IgD-negative memory B cell (primary cell): ENCODE data around the gene SEC24C. TPM values are rescaled to one million over a fixed set of nuclear protein-coding genes. Genes with fewer than 3 reads are reported as not detected.
"Not testable (repeated sequence)": the region's sequence is repeated elsewhere in the genome, so short reads cannot be mapped to it uniquely, and the experiment has no call there.

Experiments
- H3K27ac Mint-ChIP-seq, 3 donors: one replicate each; pipeline ENCODE4 v1.8.0; 2020 to 2022; ENCODE audit warnings: mild to moderate bottlenecking in 3 of 3, mixed read lengths in 3 of 3, moderate library complexity in 1 of 3
- H3K27me3 Mint-ChIP-seq: one replicate; pipeline ENCODE4 v1.8.0; 2021; ENCODE audit warnings: mixed read lengths
- H3K36me3 Mint-ChIP-seq: one replicate; pipeline ENCODE4 v1.8.0; 2020; ENCODE audit warnings: mild to moderate bottlenecking, mixed read lengths
- H3K4me1 Mint-ChIP-seq, 3 donors: one replicate each; pipeline ENCODE4 v1.8.0; 2020 to 2022; ENCODE audit warnings: mixed read lengths in 3 of 3, mild to moderate bottlenecking in 1 of 3
- H3K4me3 Mint-ChIP-seq, 4 donors: one replicate each; pipeline ENCODE4 v1.8.0; 2020 to 2022; ENCODE audit warnings: mild to moderate bottlenecking in 4 of 4, mixed read lengths in 4 of 4, moderate library complexity in 3 of 4
- H3K9me3 Mint-ChIP-seq, 3 donors: one replicate each; pipeline ENCODE4 v1.8.0; 2020 to 2021; ENCODE audit warnings: mixed read lengths in 3 of 3, mild to moderate bottlenecking in 1 of 3
- polyA plus RNA-seq: library from polyadenylated mRNA; unstranded; fragments of 300-500 nt; fragmentation: Illumina TruSeq; gene quantifications from one replicate; pipeline ENCODE4 v1.2.3, GENCODE V29; 2021

The SEC24C gene
- polyA plus RNA-seq, 1 donor from 2014 or later: 31.8 TPM

- not testable (repeated sequence) for H3K27ac Mint-ChIP-seq, H3K27me3 Mint-ChIP-seq, H3K4me3 Mint-ChIP-seq, H3K9me3 Mint-ChIP-seq, H3K36me3 Mint-ChIP-seq
- H3K4me1 Mint-ChIP-seq: peaks cover 6 to 10% (median 9%) of the 10 kb centered on the region in 3 donors
Measured at GRCh38 chr10:73720561-73720960, 23.6 kb upstream of the SEC24C start.

DNA sequence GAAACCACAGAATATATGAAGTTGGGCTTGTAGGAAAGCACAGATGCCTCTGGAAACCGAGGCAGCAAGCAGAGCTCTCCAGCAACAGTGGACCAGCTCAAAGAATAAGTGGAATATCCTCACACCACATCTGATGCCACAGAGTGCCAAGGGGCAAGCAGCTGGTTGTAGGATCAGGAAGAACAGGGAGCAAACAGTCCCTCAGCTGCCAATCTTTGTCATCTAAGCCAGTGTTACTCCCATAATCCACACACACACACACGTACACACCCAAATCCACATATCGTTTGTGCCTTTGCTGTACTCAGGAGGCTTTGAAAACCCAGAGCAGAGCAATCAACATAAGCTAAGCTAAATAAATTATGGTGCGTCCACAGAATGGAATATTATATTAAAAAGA lies 20.7 kb upstream of the SEC24C start:
- Mint-ChIP-seq H3K4me1 (peaks cover 0 to 3% (median 0%) of the 10 kb centered on the region in 3 donors), H3K4me3 (no peak overlapping the region), H3K36me3 (no peaks in the 10 kb centered on the region), H3K9me3 (no peaks in the 10 kb centered on the region), H3K27me3 (no peaks in the 10 kb centered on the region), H3K27ac (no peak overlapping the region)

GRCh38 chr10:73729781-73730152 lies 14.4 kb upstream of the SEC24C start:
- Mint-ChIP-seq H3K27ac (peak overlapping the region; percentile 90 to 98 (median 98)), H3K4me1 (peaks cover 12 to 15% (median 13%) of the 10 kb centered on the region in 3 donors), H3K4me3 (peak overlapping the region; percentile 99 to 100 (median 100))
- H3K36me3 Mint-ChIP-seq, H3K27me3 Mint-ChIP-seq, H3K9me3 Mint-ChIP-seq: not testable (repeated sequence)

DNA sequence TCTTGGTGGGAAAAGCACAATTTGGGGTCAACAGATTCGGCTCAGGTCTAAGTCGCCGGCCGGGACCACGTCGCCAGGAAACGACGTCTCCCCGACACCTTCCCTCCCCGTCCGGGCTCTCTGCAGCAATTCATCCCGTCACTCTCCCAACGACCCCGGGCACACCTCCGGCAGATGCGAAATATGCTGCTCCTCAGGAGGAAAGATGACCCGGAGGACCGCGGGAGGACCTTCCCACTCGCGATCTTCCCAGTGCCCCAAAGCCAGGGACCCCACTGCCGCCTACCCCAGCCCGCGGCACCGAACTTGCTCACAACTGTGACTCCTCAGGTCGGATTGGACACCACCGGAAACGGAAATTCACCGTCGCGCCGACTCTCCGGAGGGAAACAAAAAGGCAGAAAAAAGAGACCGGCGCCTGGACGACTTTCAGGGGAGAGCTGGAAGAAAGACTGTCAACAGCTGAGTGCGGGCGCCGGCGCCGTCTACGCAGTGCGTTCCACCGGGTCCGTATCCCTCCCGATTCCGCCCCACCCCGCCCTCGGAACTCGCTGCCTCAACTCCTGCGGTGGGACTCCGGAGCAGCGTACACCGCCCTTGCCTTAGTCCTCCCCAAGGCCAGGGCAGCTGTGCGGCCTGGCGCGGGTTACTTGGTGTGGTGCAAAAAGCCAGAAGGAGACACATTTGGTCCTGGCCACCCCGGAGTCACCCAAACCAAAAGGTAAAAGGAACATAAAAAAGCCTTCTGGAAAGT lies 13.8 kb upstream of the SEC24C start:
- peaks cover 13 to 15% (median 14%) of the 10 kb centered on the region in 3 donors for H3K4me1 Mint-ChIP-seq
- H3K27ac Mint-ChIP-seq: peak overlapping the region; percentile 90 to 98 (median 98)
- H3K36me3 Mint-ChIP-seq: no peaks in the 10 kb centered on the region
- H3K9me3 Mint-ChIP-seq: no peaks in the 10 kb centered on the region
- peak overlapping the region; percentile 99 to 100 (median 100) for H3K4me3 Mint-ChIP-seq
- H3K27me3 Mint-ChIP-seq: no peaks in the 10 kb centered on the region

- Mint-ChIP-seq H3K4me1 (peaks cover 13 to 15% (median 14%) of the 10 kb centered on the region in 3 donors), H3K4me3 (peak overlapping the region in 2 of 4 donors; percentile 45 to 79), H3K9me3 (no peaks in the 10 kb centered on the region), H3K36me3 (no peaks in the 10 kb centered on the region), H3K27ac (peak overlapping the region in 1 of 3 donors; percentile 94), H3K27me3 (no peaks in the 10 kb centered on the region)
Measured at GRCh38 chr10:73731588-73732375, 12.4 kb upstream of the SEC24C start.

DNA sequence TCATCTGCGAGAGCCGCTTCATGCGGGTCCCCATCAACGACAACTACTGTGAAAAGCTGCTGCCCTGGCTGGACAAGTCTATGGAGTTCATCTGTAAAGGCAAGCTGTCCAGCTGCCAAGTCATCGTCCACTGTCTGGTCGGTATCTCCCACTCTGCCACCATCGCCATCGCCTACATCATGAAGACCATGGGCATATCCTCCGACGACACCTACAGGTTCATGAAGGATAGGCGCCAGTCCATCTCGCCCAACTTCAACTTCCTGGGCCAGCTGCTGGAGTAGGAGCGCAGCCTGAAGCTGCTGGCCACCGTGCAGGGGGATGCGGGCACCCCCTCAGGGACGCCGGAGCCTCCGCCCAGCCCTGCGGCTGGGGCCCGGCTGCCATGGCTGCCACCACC lies 11.7 kb upstream of the SEC24C start:
- H3K4me3 Mint-ChIP-seq: peak overlapping the region in 3 of 4 donors; percentile 16 to 79 (median 45)
- H3K27ac Mint-ChIP-seq: peak overlapping the region in 1 of 3 donors; percentile 94
- H3K36me3 Mint-ChIP-seq: no peaks in the 10 kb centered on the region
- H3K4me1 Mint-ChIP-seq: peaks cover 13 to 15% (median 14%) of the 10 kb centered on the region in 3 donors
- no peaks in the 10 kb centered on the region for H3K27me3 Mint-ChIP-seq
- no peaks in the 10 kb centered on the region for H3K9me3 Mint-ChIP-seq

GRCh38 chr10:73732931-73733623 lies 11.1 kb upstream of the SEC24C start:
- H3K36me3 Mint-ChIP-seq: peaks cover 2% of the 10 kb centered on the region
- H3K4me1 Mint-ChIP-seq: peaks cover 13 to 14% (median 14%) of the 10 kb centered on the region in 3 donors
- no peak overlapping the region for H3K27ac Mint-ChIP-seq
- H3K27me3 Mint-ChIP-seq: no peaks in the 10 kb centered on the region
- H3K4me3 Mint-ChIP-seq: no peak overlapping the region
- no peaks in the 10 kb centered on the region for H3K9me3 Mint-ChIP-seq

DNA sequence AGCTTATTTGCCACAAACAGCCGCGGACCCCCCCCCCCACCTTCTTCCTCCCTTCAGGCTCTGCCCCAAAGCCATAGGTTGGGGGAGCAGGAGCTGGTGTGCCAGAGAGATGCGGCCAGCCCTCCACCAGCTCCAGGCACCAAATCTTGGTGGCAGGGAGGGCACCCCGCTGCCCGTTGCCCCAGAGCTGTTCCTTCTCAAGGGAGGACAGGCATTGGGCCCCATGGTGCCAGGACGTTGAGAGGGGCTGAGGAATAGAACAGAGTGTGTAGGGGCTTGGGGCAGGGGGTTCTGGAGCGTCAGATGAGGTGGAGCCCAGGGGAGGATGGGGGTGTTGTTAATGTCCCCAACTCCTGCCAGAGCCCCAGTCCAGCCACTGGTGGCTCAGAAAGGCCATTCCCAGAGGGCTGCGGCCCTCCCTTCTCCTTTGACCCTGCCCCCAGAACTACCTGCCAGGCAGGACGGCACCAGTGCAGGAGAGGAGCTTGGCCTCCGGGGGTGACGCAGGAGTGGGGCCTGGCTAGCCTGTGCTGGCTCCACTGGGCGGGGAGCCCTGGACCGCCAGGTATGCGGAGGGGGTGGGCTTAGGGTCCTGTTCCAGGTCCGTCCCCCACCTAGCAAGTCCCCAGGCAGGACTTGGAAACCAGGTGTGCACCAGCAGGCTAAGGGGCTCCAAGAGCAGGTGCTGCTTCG lies 10.0 kb upstream of the SEC24C start:
- no peak overlapping the region for H3K27ac Mint-ChIP-seq
- peak overlapping the region in 1 of 4 donors; percentile 6 for H3K4me3 Mint-ChIP-seq
- H3K4me1 Mint-ChIP-seq: peaks cover 13 to 14% (median 14%) of the 10 kb centered on the region in 3 donors
- no peaks in the 10 kb centered on the region for H3K9me3 Mint-ChIP-seq
- peaks cover 2% of the 10 kb centered on the region for H3K36me3 Mint-ChIP-seq
- no peaks in the 10 kb centered on the region for H3K27me3 Mint-ChIP-seq

GRCh38 chr10:73734796-73735305 lies 9.3 kb upstream of the SEC24C start:
- Mint-ChIP-seq H3K9me3 (no peaks in the 10 kb centered on the region), H3K36me3 (peaks cover 2% of the 10 kb centered on the region), H3K27ac (no peak overlapping the region), H3K27me3 (no peaks in the 10 kb centered on the region), H3K4me1 (peaks cover 9 to 11% (median 9%) of the 10 kb centered on the region in 3 donors), H3K4me3 (peak overlapping the region in 1 of 4 donors; percentile 6)

- H3K36me3 Mint-ChIP-seq, H3K4me3 Mint-ChIP-seq, H3K27me3 Mint-ChIP-seq, H3K9me3 Mint-ChIP-seq, H3K27ac Mint-ChIP-seq: not testable (repeated sequence)
- peaks cover 15 to 18% (median 16%) of the 10 kb centered on the region in 3 donors for H3K4me1 Mint-ChIP-seq
Measured at GRCh38 chr10:73740501-73741254, 3.5 kb upstream of the SEC24C start.

DNA sequence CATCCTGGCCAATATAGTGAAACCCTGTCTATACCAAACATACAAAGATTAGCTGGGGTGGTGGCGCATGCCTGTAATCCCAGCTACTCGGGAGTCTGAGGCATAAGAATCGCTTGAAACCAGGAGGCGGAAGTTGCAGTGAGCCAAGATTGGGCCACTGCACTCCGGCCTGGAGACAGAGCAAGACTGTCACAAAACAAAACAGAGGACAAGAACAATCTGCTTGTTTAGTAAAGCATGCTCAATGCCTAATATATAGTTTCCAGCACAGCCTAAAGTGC lies 1.8 kb upstream of the SEC24C start:
- H3K4me1 Mint-ChIP-seq: peaks cover 15 to 27% (median 17%) of the 10 kb centered on the region in 3 donors
- peak overlapping the region in 1 of 3 donors; percentile 99 for H3K27ac Mint-ChIP-seq
- peaks cover 6% of the 10 kb centered on the region for H3K36me3 Mint-ChIP-seq
- no peaks in the 10 kb centered on the region for H3K27me3 Mint-ChIP-seq
- no peaks in the 10 kb centered on the region for H3K9me3 Mint-ChIP-seq
- H3K4me3 Mint-ChIP-seq: peak overlapping the region in 2 of 4 donors; percentile 55 to 95

DNA sequence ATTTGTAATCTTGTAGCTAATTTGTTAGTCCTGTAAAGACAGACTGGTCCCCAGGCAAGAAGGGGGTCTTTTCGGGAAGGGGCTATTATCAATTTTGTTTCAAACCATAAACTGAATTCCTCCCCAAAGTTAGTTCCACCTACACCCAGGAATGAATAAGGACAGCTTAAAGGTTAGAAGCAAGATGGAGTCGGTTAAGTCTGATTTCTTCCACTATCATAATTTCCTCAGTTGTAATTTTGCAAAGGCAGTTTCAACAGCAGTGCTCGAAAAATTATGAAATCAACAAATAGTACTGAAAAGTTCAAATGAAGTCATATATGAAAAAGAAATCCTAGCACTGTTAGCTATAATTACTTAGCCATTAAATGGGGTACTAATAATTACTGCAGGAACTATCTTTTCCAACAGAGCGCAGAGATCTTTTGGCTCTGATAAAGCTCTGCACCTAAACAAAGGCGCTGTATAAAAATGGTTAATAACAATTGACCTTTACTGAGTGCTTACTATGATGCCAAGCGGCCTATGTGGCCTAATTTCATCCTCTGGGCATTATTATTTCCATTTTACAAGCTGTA lies 756 bp upstream of the SEC24C start:
- Mint-ChIP-seq H3K9me3 (no peaks in the 10 kb centered on the region), H3K27ac (peak overlapping the region; percentile 99 to 100 (median 99)), H3K27me3 (no peaks in the 10 kb centered on the region), H3K36me3 (peaks cover 3% of the 10 kb centered on the region), H3K4me1 (peaks cover 15 to 27% (median 16%) of the 10 kb centered on the region in 3 donors), H3K4me3 (peak overlapping the region; percentile 95 to 100 (median 98))

DNA sequence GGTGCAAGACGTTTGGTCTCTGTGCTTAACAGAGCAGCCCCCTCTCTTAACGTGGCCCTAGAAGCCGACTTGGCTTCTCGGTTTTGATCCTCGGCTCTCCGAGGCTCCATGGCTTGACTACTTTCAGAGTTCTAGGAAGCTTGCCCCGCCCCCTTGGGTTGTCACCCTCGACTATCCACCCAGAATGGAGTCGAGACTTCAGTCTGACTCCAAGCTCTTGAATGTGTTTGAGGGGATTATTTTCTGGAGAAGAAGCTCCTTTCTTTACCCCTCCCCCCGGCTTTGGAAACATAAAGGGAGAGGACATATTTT lies 448 bp downstream of the SEC24C start:
- Mint-ChIP-seq H3K27me3 (no peaks in the 10 kb centered on the region), H3K9me3 (no peaks in the 10 kb centered on the region), H3K4me3 (peak overlapping the region; percentile 95 to 100 (median 98)), H3K36me3 (peaks cover 9% of the 10 kb centered on the region), H3K27ac (peak overlapping the region; percentile 99 to 100 (median 99)), H3K4me1 (peaks cover 16 to 31% (median 18%) of the 10 kb centered on the region in 3 donors)

- Mint-ChIP-seq H3K9me3 (no peaks in the 10 kb centered on the region), H3K4me1 (peaks cover 21 to 41% (median 22%) of the 10 kb centered on the region in 3 donors), H3K36me3 (peaks cover 9% of the 10 kb centered on the region), H3K27me3 (no peaks in the 10 kb centered on the region), H3K27ac (peak overlapping the region in 1 of 3 donors; percentile 72), H3K4me3 (peak overlapping the region in 2 of 4 donors; percentile 25 to 72)
Measured at GRCh38 chr10:73746721-73747120, 2.5 kb downstream of the SEC24C start.
